Measurements from ENCODE around the gene STON1. TPM values are rescaled to one million over a fixed set of nuclear protein-coding genes. Genes with fewer than 3 reads are reported as not detected.
"Not testable (repeated sequence)": the region's sequence is repeated elsewhere in the genome, so short reads cannot be mapped to it uniquely, and the experiment has no call there.

STON1 gene
- total RNA-seq, 2 experiments from 2014 or later: 2.1 to 3.0 TPM

DNA sequence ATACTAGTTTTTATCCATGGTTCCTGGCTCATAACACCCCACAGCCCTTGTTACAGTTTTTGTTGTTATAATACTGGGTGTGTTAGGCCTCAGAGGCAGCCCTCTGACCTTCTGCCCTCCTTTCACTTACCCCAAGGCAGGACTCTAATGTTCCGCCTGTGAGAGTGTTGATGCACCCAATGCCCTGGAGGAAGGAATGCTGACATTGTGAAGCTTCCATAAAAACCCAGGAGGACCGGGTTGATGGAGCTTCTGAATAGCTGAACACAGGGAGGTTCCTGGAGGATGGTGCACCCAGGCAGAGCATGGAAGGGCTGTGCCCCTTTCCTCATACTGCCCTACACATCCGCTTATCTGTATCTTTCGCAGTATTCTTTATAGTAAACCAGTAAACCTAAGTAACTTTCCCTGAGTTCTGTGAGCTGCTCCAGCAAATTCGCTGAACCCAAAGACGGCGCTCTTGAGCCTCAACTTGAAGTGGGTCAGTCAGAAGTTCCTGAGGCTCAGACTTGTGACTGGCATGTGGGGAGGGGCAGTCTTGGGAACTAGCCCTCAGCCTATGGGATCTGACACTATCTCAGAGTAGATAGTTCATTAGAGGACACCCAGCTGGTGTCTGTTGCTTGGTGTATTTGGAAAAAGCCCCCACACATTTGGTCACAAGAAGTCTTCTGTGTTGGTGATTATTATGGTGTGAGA, 10.4 kb downstream of the STON1 start:
- CTCF ChIA-PET: no interaction called here

DNA sequence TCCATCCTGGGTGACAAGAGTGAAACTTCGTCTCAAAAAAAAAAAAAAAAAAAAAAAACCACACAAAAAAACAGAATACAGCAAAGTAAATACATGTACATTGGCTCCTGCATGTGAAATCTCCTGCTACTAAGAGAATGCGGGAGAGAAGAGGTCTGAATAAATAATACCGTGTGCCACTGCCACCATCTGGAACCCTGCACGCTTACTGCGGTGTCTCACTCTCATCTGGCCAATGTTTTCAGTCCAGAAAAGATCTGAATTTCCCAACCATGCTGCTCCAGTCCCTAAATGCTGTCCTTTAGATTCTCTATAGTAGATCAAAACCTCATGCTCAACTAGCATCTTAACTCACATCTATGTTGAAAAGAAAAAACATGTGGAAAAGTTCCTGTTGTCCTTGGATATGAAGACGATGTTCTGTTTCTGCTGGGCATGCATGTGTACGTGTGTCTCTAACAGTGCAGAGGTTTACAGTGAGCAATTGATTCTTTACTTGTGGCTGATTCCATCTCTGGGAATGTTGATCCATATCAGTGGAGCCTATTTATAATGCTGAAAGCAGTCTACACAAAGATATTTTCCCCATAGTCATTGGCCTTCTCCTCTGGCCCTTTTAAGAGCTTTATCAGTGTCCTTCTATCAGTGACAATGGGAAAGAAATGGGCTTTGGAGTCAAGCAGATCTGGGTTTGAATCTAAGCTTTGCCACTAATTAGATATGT, 11.9 kb downstream of the STON1 start:
- no peaks in the 10 kb centered on the region for H3K4me1 Mint-ChIP-seq
- DNase-seq: no peak
- H3K36me3 Mint-ChIP-seq (ENCODE audit: low read depth): no peaks in the 10 kb centered on the region
- no peaks in the 10 kb centered on the region for H3K27me3 Mint-ChIP-seq
- ChIA-PET CTCF (no interaction called here), POLR2A (no interaction called here)
- H3K4me3 Mint-ChIP-seq: no peak overlapping the region
- no peak overlapping the region for H3K27ac Mint-ChIP-seq
- H3K9me3 Mint-ChIP-seq: no peaks in the 10 kb centered on the region

More for the DNA sequence above, 10.4 kb downstream of the STON1 start:
- H3K27me3 Mint-ChIP-seq: no peaks in the 10 kb centered on the region
- H3K9me3 Mint-ChIP-seq: no peaks in the 10 kb centered on the region
- H3K4me3 Mint-ChIP-seq: no peak overlapping the region
- H3K36me3 Mint-ChIP-seq (ENCODE audit: low read depth): no peaks in the 10 kb centered on the region
- no peak overlapping the region for H3K27ac Mint-ChIP-seq
- H3K4me1 Mint-ChIP-seq: no peaks in the 10 kb centered on the region
- POLR2A ChIA-PET: no interaction called here
- no peak for DNase-seq

DNA sequence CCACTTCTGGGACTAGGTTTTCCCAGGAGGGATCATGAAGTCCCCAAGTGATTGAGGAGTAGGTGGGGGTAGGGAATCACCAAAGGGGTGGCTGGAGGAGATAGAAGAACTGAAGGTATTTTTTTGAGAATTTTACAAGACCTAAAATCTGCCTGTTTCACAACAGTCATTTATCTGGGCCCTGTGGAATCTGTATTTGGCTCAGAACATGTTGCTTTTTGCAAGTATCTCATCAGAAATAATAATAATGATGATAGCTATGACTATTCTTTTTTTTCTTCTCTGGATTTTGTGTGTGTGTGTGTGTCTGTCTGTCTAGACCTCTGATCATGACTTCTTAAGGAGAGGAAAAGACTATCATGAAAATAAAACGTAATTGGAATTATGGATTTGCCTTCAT, 13.9 kb downstream of the STON1 start:
- Mint-ChIP-seq H3K27me3 (no peaks in the 10 kb centered on the region), H3K36me3 (ENCODE audit: low read depth) (no peaks in the 10 kb centered on the region), H3K27ac (no peak overlapping the region), H3K4me1 (no peaks in the 10 kb centered on the region), H3K9me3 (no peaks in the 10 kb centered on the region), H3K4me3 (no peak overlapping the region)
- CTCF ChIA-PET: interaction anchor here (0.6 kb wide), 1 partner anchor 724 kb away, joined by 4 read pairs; no protein-coding TSS in a partner anchor
- no peak for DNase-seq
- POLR2A ChIA-PET: no interaction called here

DNA sequence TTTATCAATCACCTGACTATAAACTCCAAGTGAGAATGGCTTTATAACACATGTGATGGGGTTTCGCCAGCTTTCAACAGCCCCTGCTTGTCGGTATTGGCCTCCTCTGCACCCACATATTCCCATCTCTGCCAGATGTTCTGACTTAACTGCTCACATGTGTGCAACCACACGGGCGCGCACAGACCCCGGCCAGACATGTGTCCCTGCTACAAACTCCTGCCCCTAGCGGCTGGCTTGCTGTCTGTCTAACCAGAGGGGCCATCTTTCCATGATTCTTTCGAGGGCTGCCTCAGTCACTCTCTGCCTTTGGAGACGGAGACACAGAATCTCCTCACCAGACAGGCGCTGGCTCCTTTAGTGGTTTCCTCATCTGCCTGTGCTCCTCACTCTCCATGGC, 15.3 kb downstream of the STON1 start:
- CTCF ChIA-PET: no interaction called here
- H3K4me3 Mint-ChIP-seq: no peak overlapping the region
- H3K27me3 Mint-ChIP-seq: no peaks in the 10 kb centered on the region
- POLR2A ChIA-PET: no interaction called here
- no peaks in the 10 kb centered on the region for H3K9me3 Mint-ChIP-seq
- no peaks in the 10 kb centered on the region for H3K4me1 Mint-ChIP-seq
- no peaks in the 10 kb centered on the region for H3K36me3 Mint-ChIP-seq (ENCODE audit: low read depth)
- DNase-seq: no peak
- no peak overlapping the region for H3K27ac Mint-ChIP-seq

DNA sequence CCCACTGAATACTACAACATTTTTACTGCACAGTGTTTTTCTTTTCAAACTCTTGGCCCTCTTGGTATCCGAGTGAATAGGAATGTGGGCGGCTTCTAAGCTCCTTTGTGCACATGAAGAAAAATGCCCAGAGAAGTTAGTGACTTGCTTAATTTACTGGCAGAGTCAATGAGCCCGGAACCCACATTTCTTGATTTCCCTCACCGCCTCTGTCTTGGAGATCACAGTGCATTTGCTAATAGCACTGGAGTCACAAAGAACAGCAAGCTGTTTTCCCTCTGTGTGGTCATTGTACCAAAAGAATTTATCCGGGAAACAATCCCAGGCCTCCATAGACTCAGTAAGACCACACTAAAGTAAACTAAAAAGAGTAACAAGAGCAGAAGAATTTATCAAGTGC, 18.9 kb downstream of the STON1 start:
- ChIA-PET CTCF (no interaction called here), POLR2A (no interaction called here)
- H3K4me3 Mint-ChIP-seq: no peak overlapping the region
- no peak overlapping the region for H3K27ac Mint-ChIP-seq
- no peaks in the 10 kb centered on the region for H3K27me3 Mint-ChIP-seq
- peaks cover 2% of the 10 kb centered on the region for H3K9me3 Mint-ChIP-seq
- no peaks in the 10 kb centered on the region for H3K36me3 Mint-ChIP-seq (ENCODE audit: low read depth)
- DNase-seq: no peak
- no peaks in the 10 kb centered on the region for H3K4me1 Mint-ChIP-seq

DNA sequence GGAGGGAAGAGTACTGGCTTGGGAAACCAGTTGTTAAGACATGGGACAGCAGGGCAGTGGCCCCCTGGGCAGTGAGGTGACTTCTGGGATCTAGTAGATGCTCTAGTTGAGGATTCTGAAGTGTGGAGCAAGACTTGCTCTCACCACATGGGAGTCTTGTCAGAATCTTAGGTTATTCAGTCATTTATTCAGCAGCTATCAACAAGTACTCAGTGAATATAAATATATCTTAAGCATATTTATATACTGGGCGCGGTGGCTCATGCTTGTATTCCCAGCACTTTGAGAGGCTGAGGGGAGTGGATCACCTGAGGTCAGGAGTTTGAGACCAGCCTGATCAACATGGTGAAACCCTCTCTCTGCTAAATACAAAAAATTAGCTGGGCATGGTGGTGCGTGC, 20.0 kb downstream of the STON1 start:
- Mint-ChIP-seq H3K4me3 (no peak overlapping the region), H3K4me1 (no peaks in the 10 kb centered on the region), H3K36me3 (ENCODE audit: low read depth) (no peaks in the 10 kb centered on the region), H3K27ac (no peak overlapping the region), H3K27me3 (no peaks in the 10 kb centered on the region), H3K9me3 (peaks cover 2% of the 10 kb centered on the region)
- ChIA-PET CTCF (no interaction called here), POLR2A (no interaction called here)
- DNase-seq: no peak

DNA sequence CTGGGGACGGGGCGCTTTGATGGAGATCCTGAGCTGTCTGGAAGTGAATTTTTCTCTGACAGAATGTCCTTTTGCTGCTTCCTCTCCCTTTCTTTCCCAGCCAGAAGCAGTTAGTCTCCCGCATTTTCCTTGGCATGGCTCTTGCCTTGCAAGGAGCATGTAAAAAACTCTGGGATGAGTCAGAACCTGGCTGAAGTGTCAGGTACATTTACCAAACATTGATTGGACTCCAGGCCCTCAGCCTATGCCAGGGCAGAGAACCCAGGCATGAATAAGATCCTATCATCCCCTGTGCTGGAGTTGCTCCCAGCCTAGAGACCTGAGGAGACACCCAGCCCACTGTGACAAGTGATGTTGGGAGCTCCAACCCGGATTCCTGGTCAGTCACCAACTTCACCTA, 21.6 kb downstream of the STON1 start:
- ChIA-PET CTCF (no interaction called here), POLR2A (no interaction called here)
- peaks cover 2% of the 10 kb centered on the region for H3K9me3 Mint-ChIP-seq

DNA sequence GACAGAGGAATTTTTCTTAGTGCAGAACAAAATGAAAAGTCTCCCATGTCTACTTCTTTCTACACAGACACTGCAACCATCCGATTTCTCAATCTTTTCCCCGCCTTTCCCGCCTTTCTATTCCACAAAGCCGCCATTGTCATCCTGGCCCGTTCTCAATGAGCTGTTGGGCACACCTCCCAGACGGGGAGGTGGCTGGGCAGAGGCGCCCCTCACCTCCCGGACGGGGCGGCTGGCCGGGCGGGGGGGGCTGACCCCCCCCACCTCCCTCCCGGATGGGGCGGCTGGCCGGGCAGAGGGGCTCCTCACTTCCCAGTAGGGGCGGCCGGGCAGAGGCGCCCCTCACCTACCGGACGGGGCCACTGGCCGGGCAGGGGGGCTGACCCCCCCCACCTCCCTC, 25.1 kb downstream of the STON1 start:
- H3K9me3 Mint-ChIP-seq; POLR2A ChIA-PET; DNase-seq; H3K36me3 Mint-ChIP-seq (ENCODE audit: low read depth); H3K4me3 Mint-ChIP-seq; H3K27me3 Mint-ChIP-seq; H3K27ac Mint-ChIP-seq; CTCF ChIA-PET; H3K4me1 Mint-ChIP-seq: not testable (repeated sequence)

More for the DNA sequence above, 21.6 kb downstream of the STON1 start:
- no peak overlapping the region for H3K4me3 Mint-ChIP-seq
- DNase-seq: no peak
- H3K27me3 Mint-ChIP-seq: no peaks in the 10 kb centered on the region
- H3K27ac Mint-ChIP-seq: no peak overlapping the region
- no peaks in the 10 kb centered on the region for H3K36me3 Mint-ChIP-seq (ENCODE audit: low read depth)
- H3K4me1 Mint-ChIP-seq: no peaks in the 10 kb centered on the region

DNA sequence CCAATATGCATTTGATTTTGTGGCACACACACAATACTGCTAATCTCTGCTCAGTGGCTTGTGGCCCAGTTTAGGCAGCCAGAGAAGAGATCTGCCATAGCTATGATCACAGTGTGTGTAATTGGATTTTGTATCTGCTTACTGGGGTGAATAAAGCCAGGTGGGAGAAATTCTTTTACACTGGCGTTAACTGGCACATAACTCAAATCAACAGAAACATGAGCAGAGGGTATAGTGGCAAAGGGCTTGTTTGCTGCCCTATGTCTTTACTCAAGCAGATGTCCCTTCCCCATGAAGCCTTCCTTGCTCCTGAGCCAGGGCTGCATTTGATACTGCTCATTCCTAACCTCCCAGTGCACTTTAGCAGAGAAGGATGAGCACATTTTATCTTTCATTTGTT, 28.5 kb downstream of the STON1 start:
- DNase-seq: no peak
- Mint-ChIP-seq H3K4me1 (no peaks in the 10 kb centered on the region), H3K27me3 (no peaks in the 10 kb centered on the region), H3K36me3 (ENCODE audit: low read depth) (no peaks in the 10 kb centered on the region), H3K27ac (no peak overlapping the region), H3K4me3 (no peak overlapping the region), H3K9me3 (no peaks in the 10 kb centered on the region)
- ChIA-PET CTCF (no interaction called here), POLR2A (no interaction called here)

DNA sequence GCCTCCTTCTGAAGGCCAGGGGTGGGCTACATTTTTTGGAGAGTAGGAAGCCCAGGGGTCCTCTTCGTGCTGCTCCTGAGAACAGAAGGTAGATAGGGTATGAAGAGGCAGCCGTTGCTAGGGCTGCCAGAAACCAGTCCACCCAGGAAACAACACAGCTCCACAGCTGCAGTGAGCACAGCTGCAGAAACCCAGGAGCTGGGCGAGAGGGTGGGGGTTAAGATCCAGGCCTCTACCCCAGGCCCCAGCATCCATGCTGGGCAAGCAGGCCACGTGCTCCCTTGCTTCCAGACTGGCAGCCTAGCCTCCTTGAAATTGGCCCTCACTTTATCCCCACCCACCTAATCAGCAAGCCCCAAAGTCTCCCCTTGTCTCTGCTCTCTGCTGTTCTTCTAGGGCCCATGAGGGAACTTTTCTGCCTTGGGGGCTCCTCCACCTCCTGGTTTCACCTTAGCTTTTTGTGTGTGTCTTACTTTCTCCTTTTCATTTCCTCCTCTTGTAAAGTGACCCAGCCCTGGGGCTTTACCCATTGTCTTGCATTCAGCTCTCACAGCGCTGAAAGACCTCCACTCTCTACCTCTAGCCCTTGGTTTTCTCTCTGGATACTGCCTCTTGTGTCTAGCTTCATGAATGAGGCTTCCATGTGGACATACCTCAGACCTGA, 30.7 kb downstream of the STON1 start:
- DNase-seq: no peak
- no peak overlapping the region for H3K4me3 Mint-ChIP-seq
- no peaks in the 10 kb centered on the region for H3K9me3 Mint-ChIP-seq
- no peaks in the 10 kb centered on the region for H3K27me3 Mint-ChIP-seq
- no peaks in the 10 kb centered on the region for H3K36me3 Mint-ChIP-seq (ENCODE audit: low read depth)
- ChIA-PET POLR2A (no interaction called here), CTCF (no interaction called here)
- no peaks in the 10 kb centered on the region for H3K4me1 Mint-ChIP-seq
- no peak overlapping the region for H3K27ac Mint-ChIP-seq

DNA sequence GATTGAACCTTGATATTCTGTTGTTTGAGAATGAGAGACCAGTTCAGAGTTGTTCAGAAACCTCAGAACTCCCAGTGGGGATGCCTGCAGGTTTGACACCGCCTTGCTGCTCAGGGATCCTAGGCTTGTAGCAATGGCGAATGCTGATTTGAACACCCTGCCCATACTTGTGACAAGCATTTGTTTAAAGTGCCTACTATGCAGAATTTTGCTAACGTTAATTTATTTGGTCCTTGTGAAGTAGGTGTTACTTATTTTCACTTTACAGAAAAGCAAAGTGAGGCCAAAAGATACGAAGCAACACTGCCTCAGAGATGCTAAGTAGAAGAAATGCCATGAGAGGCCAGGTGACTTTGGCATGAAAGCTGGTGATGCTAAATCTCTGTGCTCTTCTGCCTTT, 32.3 kb downstream of the STON1 start:
- Mint-ChIP-seq H3K4me3 (no peak overlapping the region), H3K36me3 (ENCODE audit: low read depth) (no peaks in the 10 kb centered on the region), H3K27ac (no peak overlapping the region), H3K27me3 (no peaks in the 10 kb centered on the region), H3K9me3 (no peaks in the 10 kb centered on the region), H3K4me1 (no peaks in the 10 kb centered on the region)
- DNase-seq: no peak
- ChIA-PET POLR2A (no interaction called here), CTCF (no interaction called here)

DNA sequence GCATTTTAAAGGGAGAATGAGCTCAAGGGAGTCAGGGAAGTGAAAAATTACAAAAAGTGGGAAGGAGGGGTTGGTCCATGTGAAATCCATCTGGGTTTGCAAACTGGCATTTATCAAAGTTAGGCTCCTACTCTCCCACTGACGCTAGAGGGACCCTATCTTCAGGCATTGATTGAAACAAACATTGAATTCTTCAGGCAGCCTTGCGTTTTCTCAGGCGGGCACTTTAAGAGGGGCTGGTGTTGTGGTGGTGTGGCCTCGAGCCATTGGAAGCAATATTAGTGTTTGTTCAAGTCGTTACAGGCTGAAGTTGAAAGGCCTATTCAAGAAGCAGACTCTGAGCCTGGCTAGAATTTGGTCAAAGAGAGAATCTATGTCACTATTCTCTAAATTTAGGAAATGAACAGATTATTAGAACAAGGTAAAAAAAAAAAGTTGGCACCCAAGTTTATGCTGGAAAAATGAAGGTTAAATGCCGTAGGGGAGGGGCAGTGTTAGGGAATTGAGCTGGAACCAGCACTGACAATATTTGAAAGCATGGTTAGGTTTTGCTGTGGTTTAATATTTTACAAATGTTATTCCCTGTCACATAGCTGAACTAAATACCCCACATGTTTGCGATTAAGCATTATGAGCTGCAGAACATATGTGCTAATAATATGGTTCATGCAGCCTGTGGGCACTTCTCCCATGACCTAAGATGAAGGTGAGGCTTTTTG, 36.8 kb downstream of the STON1 start:
- POLR2A ChIA-PET: no interaction called here
- CTCF ChIA-PET: no interaction called here
- H3K4me1 Mint-ChIP-seq: peaks cover 32% of the 10 kb centered on the region

DNA sequence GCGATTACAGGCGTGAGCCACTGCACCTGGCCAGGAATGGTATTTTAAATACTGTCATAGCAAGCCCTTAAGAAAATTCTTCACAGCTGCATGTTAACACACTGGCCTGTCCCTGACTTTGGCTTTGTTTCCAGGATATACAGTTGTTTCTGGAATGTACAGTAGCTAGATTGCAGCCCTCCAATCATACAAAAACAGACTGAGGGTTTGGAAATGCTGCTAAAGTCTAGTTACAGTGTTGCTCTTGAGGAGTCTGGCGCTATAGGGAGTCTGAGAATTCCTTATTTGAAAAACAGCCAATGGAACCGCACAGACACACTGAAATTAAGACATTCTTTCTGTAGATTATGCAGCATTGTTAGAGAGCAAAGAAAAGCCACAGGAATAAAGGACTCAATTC, 37.7 kb downstream of the STON1 start:
- Mint-ChIP-seq H3K4me3 (no peak overlapping the region), H3K4me1 (peaks cover 35% of the 10 kb centered on the region), H3K36me3 (ENCODE audit: low read depth) (peaks cover 4% of the 10 kb centered on the region), H3K9me3 (no peaks in the 10 kb centered on the region), H3K27ac (no peak overlapping the region), H3K27me3 (no peaks in the 10 kb centered on the region)
- no peak for DNase-seq
- POLR2A ChIA-PET: no interaction called here
- CTCF ChIA-PET: no interaction called here

More for the DNA sequence above, 36.8 kb downstream of the STON1 start:
- Mint-ChIP-seq H3K9me3 (no peaks in the 10 kb centered on the region), H3K36me3 (ENCODE audit: low read depth) (peaks cover 4% of the 10 kb centered on the region), H3K27me3 (no peaks in the 10 kb centered on the region), H3K27ac (no peak overlapping the region), H3K4me3 (no peak overlapping the region)
- no peak for DNase-seq
